Measurements from ENCODE around the gene CCDC92. TPM values are rescaled to one million over a fixed set of nuclear protein-coding genes. Genes with fewer than 3 reads are reported as not detected.

CCDC92 gene
- total and polyA plus RNA-seq, 10 of the 15 experiments (the other 5 are each of a cell fraction or from before 2014, with no cell fraction given), result 0.53 to 11.8 (median 4.2) TPM

- no peak for TF ChIP-seq E2F8 (IDR thresholded peaks at IDR 0.05; ENCODE audit: low read depth, partially characterized antibody)
Measured at GRCh38 chr12:123896767-123897166, 75.9 kb downstream of the CCDC92 start (continued).

GRCh38 chr12:123895451-123895850 lies 77.2 kb downstream of the CCDC92 start:
- no TSS peak for BruUV-seq (replicated peaks)
- Histone ChIP-seq H3K27ac (ENCODE audit: control insufficient read depth, insufficient read depth) (no peak overlapping the region), H3K9me3 (replicated peaks; ENCODE audit: control insufficient read depth, insufficient read depth, low read length) (no peaks in the 10 kb centered on the region), H3K4me1 (ENCODE audit: control insufficient read depth, insufficient read depth, low read length) (no peaks in the 10 kb centered on the region), H3K79me2 (ENCODE audit: control insufficient read depth, insufficient read depth, low read length) (no peaks in the 10 kb centered on the region), H3K27me3 (replicated peaks in 1 of 2; ENCODE audit: control insufficient read depth in 2 of 2, insufficient read depth in 2 of 2, low read length in 1 of 2) (no peaks in the 10 kb centered on the region; a peak in 2 of 4 replicates), H3K36me3 (ENCODE audit: control insufficient read depth in 2 of 2, insufficient read depth in 2 of 2, low read length in 1 of 2) (no peaks in the 10 kb centered on the region), H2AFZ (ENCODE audit: control insufficient read depth, low read depth, low read length) (no peak overlapping the region), H3K9ac (ENCODE audit: control insufficient read depth, insufficient read depth, low read length) (no peak overlapping the region), H3K4me2 (ENCODE audit: control insufficient read depth, insufficient read depth) (no peak overlapping the region), H3K4me3 (no peak overlapping the region), H4K20me1 (ENCODE audit: control insufficient read depth, insufficient read depth) (no peaks in the 10 kb centered on the region)
- ChIA-PET SMC1A (ENCODE audit: uncharacterized antibody, unreplicated experiment) (no interaction called here), POLR2A (no interaction called here), CTCF (no interaction called here), RAD21 (ENCODE audit: unreplicated experiment) (no interaction called here)
- intact Hi-C loops (cut with micrococcal nuclease; ENCODE audit: unreplicated experiment) (no loop called here), in situ Hi-C loops (cut with MboI) (no loop called here)
- DNase-seq (ENCODE audit: low read depth, low spot score) (no peak), ATAC-seq (no peak), FAIRE-seq (no peak)
- WGBS (ENCODE audit: insufficient coverage, insufficient replicate concordance, low lambda C conversion rate, missing lambda C conversion rate), result 81% methylated on average over 8 of the region's 8 CpGs
- no peak for TF ChIP-seq MEF2A (IDR thresholded peaks at IDR 0.05; ENCODE audit: insufficient read depth, low read depth, low read length)
- TF ChIP-seq RELB (IDR thresholded peaks at IDR 0.05; ENCODE audit: low read depth), result no peak
- no peak for TF ChIP-seq NR2C1 (IDR thresholded peaks at IDR 0.05)
- TF ChIP-seq HDAC2 (IDR thresholded peaks at IDR 0.05), result no peak
- TF ChIP-seq LARP7 (IDR thresholded peaks at IDR 0.05), result no peak
- no peak for TF ChIP-seq EED (IDR thresholded peaks at IDR 0.05; ENCODE audit: low read depth)
- TF ChIP-seq SIN3A (IDR thresholded peaks at IDR 0.05; ENCODE audit: low read depth, low read length), result no peak
- TF ChIP-seq ZSCAN29 (IDR thresholded peaks at IDR 0.05), result no peak
- no peak for TF ChIP-seq SREBF1 (IDR thresholded peaks at IDR 0.05; ENCODE audit: low read length)
- no peak for TF ChIP-seq CREM (IDR thresholded peaks at IDR 0.05; ENCODE audit: low read depth)

Data from GM12878 (cell line).